SK-N-MC (cell line): ENCODE results near the gene ETV5.

ENCODE experiments used
- EZH2 ChIP-seq: fragments of 200-600 bp; sonication (generic); IDR thresholded peaks from one replicate; pipeline ENCODE4 v1.6.1; 2017; ENCODE audit warnings: antibody characterized with exemption
- POLR2AphosphoS5 ChIP-seq: IDR thresholded peaks from 2 replicates; pipeline ENCODE4 v1.6.1; 2012; ENCODE audit warnings: mild to moderate bottlenecking, low read depth, low read length, borderline replicate concordance

DNA sequence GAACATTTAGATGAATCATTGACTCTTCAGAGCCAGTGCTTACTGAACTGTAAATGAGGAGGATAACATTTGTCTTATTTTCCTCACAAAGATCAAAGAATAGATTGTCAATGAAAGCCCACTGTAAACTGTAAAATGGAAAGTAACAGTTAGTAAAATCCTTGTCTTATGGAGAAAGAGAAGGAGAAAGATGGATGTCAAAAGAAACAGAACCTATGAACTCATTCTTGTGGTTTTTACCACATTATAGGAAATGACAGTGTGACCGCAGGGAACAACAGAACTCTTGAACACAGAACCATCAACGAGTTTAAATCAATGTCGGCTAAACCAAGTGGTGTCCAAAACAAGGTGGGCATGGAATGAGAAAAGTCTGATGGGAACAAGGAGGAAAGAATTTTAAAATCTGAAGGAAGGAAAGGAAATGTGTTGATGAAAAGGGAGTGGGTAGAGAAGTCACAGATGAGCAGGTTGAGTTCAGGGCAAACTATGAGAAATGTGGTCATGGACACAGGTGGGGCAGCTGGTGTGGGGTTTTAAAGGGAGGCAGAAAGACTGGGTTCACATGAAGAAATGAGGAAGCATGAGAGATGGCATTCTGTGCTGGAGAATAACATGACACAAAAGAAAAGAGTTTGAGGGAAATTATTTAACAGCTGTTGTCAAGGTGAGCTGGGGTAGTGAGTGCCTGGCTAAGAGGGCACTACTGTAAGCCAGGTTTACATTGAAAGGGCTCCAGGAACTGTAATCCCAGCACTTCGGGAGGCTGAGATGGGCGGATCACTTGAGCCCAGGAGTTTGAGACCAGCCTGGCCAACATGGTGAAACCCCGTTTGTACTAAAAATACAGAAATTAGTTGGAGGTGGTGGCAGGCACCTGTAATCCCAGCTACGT lies 42.4 kb upstream of the ETV5 start:
- TF ChIP-seq EZH2, result no peak
- TF ChIP-seq POLR2AphosphoS5, result no peak
